LNCAP (cell line): Measurements from ENCODE around the gene PRPSAP2.

Experiments
- TF ChIP-seq, protein P1 (sequence below): fragments of 450-650 bp; IDR thresholded peaks from 2 replicates; pipeline ENCODE4 v1.5.1; 2017; ENCODE audit warnings: mild to moderate bottlenecking

Gene PRPSAP2

GRCh38 chr17:18970582-18971480, 112.9 kb downstream of the PRPSAP2 start:
- TF ChIP-seq, protein P1, sequence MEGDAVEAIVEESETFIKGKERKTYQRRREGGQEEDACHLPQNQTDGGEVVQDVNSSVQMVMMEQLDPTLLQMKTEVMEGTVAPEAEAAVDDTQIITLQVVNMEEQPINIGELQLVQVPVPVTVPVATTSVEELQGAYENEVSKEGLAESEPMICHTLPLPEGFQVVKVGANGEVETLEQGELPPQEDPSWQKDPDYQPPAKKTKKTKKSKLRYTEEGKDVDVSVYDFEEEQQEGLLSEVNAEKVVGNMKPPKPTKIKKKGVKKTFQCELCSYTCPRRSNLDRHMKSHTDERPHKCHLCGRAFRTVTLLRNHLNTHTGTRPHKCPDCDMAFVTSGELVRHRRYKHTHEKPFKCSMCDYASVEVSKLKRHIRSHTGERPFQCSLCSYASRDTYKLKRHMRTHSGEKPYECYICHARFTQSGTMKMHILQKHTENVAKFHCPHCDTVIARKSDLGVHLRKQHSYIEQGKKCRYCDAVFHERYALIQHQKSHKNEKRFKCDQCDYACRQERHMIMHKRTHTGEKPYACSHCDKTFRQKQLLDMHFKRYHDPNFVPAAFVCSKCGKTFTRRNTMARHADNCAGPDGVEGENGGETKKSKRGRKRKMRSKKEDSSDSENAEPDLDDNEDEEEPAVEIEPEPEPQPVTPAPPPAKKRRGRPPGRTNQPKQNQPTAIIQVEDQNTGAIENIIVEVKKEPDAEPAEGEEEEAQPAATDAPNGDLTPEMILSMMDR, result no peak; the same call in 1 of the 2 replicates

GRCh38 chr17:18971801-18972200, 113.9 kb downstream of the PRPSAP2 start:
- TF ChIP-seq, protein P1, result no peak

DNA sequence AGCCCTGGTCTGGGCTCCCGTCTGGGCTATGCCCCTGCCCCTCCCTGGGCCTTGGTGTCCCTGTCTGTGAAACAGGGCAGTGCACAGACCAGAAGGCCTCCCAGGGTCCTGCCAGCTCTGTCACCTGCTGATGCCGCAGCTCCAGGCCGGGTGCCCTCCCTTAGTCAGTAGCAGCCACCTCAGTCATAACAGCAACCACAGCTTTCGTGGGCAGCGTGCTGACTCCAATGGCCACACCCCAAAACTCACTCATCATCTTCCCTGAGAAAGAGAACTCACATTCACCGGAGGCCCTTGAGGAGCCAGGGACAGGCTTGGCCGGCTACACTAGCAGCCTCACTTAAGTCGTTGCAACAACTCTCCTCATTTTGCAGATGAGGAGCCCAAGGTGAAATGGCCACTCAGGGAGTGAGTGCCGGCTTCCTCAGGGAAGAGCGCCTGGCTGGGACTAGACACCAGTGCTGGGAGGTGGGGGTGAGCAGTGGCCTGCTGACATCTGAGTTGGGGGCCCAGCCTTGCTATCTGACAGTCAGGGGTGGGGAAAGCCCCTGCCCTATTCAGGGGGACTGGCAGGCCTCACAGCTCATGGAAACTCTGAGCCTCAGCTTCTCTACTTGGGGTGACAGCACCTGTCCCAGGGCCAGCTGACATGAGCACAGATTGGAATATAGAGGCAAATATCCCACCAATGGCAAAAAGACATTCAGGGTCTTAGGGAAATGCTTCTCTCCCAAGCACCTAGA, 116.6 kb downstream of the PRPSAP2 start:
- TF ChIP-seq, protein P1, result no peak

DNA sequence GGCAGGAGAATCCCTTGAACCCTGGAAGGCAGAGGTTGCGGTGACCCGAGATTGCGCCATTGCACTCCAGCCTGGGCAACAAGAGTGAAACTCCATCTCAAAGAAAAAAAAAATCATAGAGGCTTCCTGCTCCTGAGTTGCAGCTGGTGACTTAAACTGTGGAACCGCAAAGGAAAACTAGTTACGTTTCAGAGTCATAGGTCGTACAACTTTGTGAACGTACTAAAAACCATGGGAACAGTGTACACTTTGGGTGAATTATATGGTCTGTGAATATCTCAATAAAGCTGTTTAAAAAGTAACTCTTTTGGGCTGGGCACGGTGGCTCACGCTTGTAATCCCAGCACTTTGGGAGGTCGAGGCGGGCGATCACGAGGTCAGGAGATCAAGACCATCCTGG, 117.7 kb downstream of the PRPSAP2 start:
- TF ChIP-seq, protein P1, result no peak

- TF ChIP-seq, protein P1, result no peak
These were observed 118.3 kb downstream of the PRPSAP2 start for GRCh38 chr17:18976201-18976600.

- TF ChIP-seq, protein P1, result no peak
These were observed 119.1 kb downstream of the PRPSAP2 start for GRCh38 chr17:18977021-18977420.

DNA sequence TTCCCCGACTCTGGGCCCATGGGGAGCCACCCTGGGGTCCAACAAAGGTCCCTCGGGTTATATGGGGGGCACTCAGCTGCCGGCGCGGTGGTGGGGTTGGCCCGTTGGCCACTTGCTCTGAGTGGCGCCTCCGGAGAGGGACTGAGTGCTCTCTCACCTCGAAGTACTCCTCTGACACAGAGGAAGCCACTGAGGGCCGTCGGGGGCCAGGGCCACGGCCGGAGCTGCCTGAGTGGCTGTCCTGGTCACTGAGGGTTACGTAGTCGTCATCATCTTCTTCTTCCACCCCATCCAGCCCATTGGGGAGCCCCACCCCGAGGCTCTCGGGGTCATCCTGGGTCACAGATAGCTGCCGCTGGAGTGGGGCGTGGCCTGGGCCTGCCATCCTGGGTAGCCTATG, 119.7 kb downstream of the PRPSAP2 start:
- TF ChIP-seq, protein P1, result no peak
